Prostate gland (tissue), 2 donors: ENCODE measurements around the gene COL6A1. TPM values are rescaled to one million over a fixed set of nuclear protein-coding genes. Genes with fewer than 3 reads are reported as not detected.

Experiments used
- DNase-seq: peaks from one replicate; pipeline ENCODE4 v3.0.0-alpha.2; 2019; ENCODE audit warnings: low spot score
- H3K27ac ChIP-seq, 2 donors: fragments of 200-600 bp; sonication (generic); 2 replicates each; pipeline ENCODE4 v1.5.1; 2017 to 2019
- H3K27me3 ChIP-seq: fragments of 200-600 bp; sonication (generic); replicated peaks from 2 replicates; pipeline ENCODE4 v1.5.1; 2019; ENCODE audit not compliant: insufficient read depth
- H3K36me3 ChIP-seq, 2 donors: fragments of 200-600 bp; sonication (generic); 1 replicate in 1 of 2; 2 replicates in 1 of 2; pipeline versions ENCODE4 v1.5.1 to v1.8.1; 2017 to 2019
- H3K4me1 ChIP-seq: fragments of 200-600 bp; sonication (generic); replicated peaks from 2 replicates; pipeline ENCODE4 v1.5.1; 2019
- H3K4me3 ChIP-seq, 2 donors: fragments of 200-600 bp; sonication (generic); 2 replicates each; pipeline ENCODE4 v1.5.1; 2017 to 2019
- H3K9me3 ChIP-seq: fragments of 200-600 bp; sonication (generic); 2 replicates; pipeline ENCODE4 v1.5.1; 2017
- POLR2A ChIP-seq: fragments of 450-650 bp; IDR thresholded peaks from one replicate; pipeline ENCODE4 v1.6.1; 2016; ENCODE audit warnings: antibody characterized with exemption, mild to moderate bottlenecking
- POLR2AphosphoS5 ChIP-seq: sonication (generic); formaldehyde crosslinking; IDR thresholded peaks from one replicate; pipeline ENCODE4 v1.6.1; 2017; ENCODE audit warnings: antibody characterized with exemption
- WGBS: methylation state at CpG from one replicate; pipeline ENCODE4 v1.1.5; 2018; 5-methylcytosine and 5-hydroxymethylcytosine counted together
- intact Hi-C: fragments of 100-400 bp; cut with DNase I; formaldehyde crosslinking; loops from one replicate; pipeline ENCODE4 v1.14.2; 2022
- total RNA-seq, 2 donors: library from RNA; depleted of rRNA; stranded (reverse); fragments of >200 nt; gene quantifications; one replicate each; pipeline ENCODE4 v1.1.0, GENCODE V29; 2016
- TF ChIP-seq, protein P1 (sequence below), 4 experiments: fragments of 200-600 bp in 2 of 4; fragments of 450-650 bp in 2 of 4; sonication (generic) in 2 of 4; IDR thresholded peaks; 1 replicate in 3 of 4; 2 replicates in 1 of 4; pipeline ENCODE4 v1.5.1; 2016 to 2019; ENCODE audit warnings: antibody characterized with exemption in 4 of 4, mild to moderate bottlenecking in 2 of 4, moderate library complexity in 2 of 4

COL6A1 gene
- total RNA-seq, 2 donors from 2014 or later = 163 to 265 TPM

DNA sequence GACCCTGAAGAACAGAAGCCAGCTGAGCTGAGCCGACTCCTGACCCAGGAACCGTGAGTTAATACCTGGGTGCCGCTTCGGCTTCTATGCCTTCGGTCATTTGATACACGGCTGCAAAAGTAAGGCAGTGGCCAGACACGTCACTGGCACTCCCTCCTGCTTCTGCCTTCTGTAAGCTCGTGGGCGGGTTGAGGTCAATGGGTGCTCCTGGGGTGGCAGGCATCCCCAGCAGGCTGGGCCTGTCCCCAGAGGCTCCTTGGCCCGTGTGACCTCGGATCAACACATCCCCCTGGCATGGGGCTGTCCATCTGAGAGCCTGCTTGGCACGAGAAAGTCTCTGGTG is 35.7 kb upstream of the COL6A1 start:
- no peaks in the 10 kb centered on the region for H3K36me3 ChIP-seq
- H3K9me3 ChIP-seq = no peaks in the 10 kb centered on the region
- 82% methylated on average over 9 of the region's 12 CpGs for WGBS
- no peak overlapping the region for H3K4me3 ChIP-seq
- TF ChIP-seq POLR2A (no peak), POLR2AphosphoS5 (no peak)
- TF ChIP-seq, protein P1, sequence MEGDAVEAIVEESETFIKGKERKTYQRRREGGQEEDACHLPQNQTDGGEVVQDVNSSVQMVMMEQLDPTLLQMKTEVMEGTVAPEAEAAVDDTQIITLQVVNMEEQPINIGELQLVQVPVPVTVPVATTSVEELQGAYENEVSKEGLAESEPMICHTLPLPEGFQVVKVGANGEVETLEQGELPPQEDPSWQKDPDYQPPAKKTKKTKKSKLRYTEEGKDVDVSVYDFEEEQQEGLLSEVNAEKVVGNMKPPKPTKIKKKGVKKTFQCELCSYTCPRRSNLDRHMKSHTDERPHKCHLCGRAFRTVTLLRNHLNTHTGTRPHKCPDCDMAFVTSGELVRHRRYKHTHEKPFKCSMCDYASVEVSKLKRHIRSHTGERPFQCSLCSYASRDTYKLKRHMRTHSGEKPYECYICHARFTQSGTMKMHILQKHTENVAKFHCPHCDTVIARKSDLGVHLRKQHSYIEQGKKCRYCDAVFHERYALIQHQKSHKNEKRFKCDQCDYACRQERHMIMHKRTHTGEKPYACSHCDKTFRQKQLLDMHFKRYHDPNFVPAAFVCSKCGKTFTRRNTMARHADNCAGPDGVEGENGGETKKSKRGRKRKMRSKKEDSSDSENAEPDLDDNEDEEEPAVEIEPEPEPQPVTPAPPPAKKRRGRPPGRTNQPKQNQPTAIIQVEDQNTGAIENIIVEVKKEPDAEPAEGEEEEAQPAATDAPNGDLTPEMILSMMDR (IDR thresholded peaks at IDR 0.05) = no peak
- DNase-seq = no peak
- no peaks in the 10 kb centered on the region for H3K27me3 ChIP-seq
- intact Hi-C loops = no loop called here
- no peaks in the 10 kb centered on the region for H3K4me1 ChIP-seq
- no peak overlapping the region for H3K27ac ChIP-seq

DNA sequence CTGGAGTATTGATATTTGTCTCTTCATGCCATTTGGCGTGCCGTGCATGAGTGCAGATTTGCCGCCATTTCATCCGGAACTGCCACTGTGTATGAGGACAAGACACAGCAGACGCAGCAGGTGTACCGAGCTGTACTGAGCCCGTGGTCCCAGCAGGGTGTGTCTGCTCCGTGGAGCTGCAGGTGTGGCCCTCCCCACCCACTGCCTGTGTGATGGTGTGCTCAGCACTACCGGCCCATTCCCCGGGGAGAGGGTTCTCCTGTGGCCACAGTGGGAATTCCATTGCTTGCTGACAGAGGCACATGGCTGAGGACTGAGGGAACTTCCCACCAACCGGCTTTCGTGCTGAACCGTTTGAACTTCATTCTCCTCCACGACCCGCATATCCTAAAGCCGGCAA is 34.3 kb upstream of the COL6A1 start:
- DNase-seq = no peak
- Histone ChIP-seq H3K4me3 (no peak overlapping the region), H3K36me3 (no peaks in the 10 kb centered on the region), H3K9me3 (no peaks in the 10 kb centered on the region), H3K4me1 (no peaks in the 10 kb centered on the region), H3K27ac (no peak overlapping the region), H3K27me3 (no peaks in the 10 kb centered on the region)
- 88% methylated on average over 16 of the region's 16 CpGs for WGBS
- intact Hi-C loops = no loop called here
- TF ChIP-seq POLR2AphosphoS5 (no peak), POLR2A (no peak)
- TF ChIP-seq, protein P1 (IDR thresholded peaks at IDR 0.05) = no peak

DNA sequence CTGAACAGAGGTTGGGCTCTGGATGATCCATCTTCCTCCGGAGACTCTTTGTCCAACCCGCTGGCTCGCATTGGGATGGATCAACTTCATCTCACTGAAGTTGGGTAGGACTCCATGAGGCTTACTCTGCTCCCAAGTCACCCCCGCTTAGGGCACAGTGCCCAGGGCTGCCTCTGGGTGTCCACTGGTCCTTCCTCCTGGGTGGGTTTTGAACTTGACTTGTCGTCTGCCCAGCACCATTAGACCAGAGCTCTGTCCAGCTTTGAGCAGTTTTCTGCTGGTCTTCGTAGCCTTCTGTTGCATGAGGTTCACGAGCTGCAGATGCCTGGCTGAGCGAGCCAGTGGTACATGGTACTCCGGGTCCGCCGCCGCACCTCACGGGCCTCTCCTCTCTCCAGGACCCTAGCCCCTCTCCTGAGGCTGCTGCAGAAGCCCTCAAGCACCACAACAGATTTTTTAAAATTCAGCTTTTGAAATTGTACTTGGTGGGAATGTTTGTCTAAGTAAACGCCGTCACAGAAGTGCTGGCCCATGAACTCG is 33.8 kb upstream of the COL6A1 start:
- no peak for TF ChIP-seq POLR2AphosphoS5
- no peak for TF ChIP-seq POLR2A
- TF ChIP-seq, protein P1 (IDR thresholded peaks at IDR 0.05) = no peak
- intact Hi-C loops = no loop called here
- H3K4me3 ChIP-seq = no peak overlapping the region
- 93% methylated on average over 16 of the region's 16 CpGs for WGBS
- no peaks in the 10 kb centered on the region for H3K36me3 ChIP-seq
- no peaks in the 10 kb centered on the region for H3K27me3 ChIP-seq
- H3K27ac ChIP-seq = no peak overlapping the region
- no peak for DNase-seq
- no peaks in the 10 kb centered on the region for H3K4me1 ChIP-seq
- H3K9me3 ChIP-seq = no peaks in the 10 kb centered on the region

DNA sequence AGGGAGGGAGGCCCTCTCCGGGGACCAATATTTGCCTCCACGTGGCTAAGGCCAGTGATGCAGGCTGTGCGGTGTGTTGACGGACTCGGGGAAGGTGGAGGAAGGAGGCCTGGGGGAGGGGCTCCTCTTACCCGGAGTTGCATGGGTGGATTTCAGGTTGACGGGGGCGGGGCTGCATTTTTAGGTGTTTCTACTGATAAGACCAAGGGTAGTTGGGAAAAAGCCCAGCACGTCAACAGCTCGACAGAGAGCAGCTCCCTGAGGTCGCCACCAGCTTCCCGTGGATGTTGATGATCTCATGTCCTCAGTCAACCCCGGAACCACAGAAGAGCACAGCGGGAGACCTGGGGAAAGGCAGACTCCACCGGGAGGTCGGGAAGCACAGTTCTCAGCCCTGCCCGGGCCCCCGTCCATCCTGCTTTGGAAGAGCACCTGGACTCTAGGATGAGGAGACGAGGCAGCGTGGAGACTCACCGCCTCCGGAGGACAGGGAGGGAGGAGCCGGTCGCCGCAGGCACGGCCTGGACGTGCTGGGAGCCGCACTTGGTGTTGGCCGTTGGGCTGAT is 32.9 kb upstream of the COL6A1 start:
- TF ChIP-seq, protein P1 (IDR thresholded peaks at IDR 0.05) = no peak
- TF ChIP-seq POLR2A = no peak
- TF ChIP-seq POLR2AphosphoS5 = no peak
- no peaks in the 10 kb centered on the region for H3K27me3 ChIP-seq
- H3K4me1 ChIP-seq = no peaks in the 10 kb centered on the region
- DNase-seq = no peak
- WGBS = 71% methylated on average over 29 of the region's 29 CpGs
- no peak overlapping the region for H3K27ac ChIP-seq
- no peak overlapping the region for H3K4me3 ChIP-seq
- intact Hi-C loops = no loop called here
- H3K36me3 ChIP-seq = no peaks in the 10 kb centered on the region
- no peaks in the 10 kb centered on the region for H3K9me3 ChIP-seq

DNA sequence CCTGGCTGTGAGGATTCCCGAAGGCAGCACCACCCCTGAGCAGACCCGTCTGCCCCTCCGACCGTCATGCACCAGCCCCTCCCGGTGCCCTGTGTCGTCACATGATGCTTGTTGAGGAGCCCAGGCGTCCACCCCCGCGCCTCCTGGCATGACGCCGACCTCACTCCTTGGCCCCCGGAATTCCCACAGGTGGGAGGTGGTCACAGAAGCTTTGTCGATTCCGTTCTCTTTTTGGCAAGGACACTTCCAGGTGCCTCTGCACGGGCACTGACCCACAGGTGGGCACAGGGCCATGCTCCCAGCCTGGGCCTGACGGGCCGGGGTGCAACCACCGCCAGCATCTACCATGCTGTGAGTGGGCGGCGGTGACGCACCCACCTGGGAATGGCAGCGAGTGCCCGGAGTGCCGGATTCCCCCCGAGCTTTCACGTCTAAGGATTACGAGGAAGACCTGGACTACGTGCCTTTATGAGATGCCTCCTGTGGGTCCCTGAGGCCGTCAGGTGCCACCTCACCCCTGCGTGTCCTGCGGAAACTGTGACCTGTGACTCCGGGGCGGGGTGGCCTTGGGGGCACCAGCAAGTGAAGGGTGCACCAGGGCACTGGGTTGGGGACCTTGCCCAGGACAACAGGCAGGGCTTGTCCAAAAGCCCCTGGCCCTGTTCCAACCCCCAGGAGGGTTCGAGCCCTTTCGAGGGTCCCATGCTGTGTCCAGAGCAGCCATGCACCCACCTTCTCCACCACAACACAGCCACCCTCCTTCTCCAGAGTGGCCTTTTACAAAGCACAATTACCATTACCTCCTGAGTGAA is 31.4 kb upstream of the COL6A1 start:
- H3K4me1 ChIP-seq = no peaks in the 10 kb centered on the region
- DNase-seq = no peak
- TF ChIP-seq POLR2AphosphoS5 = no peak
- TF ChIP-seq, protein P1 (IDR thresholded peaks at IDR 0.05) = no peak
- no peak for TF ChIP-seq POLR2A
- H3K27me3 ChIP-seq = no peaks in the 10 kb centered on the region
- no peaks in the 10 kb centered on the region for H3K36me3 ChIP-seq
- H3K4me3 ChIP-seq = no peak overlapping the region
- WGBS = 66% methylated on average over 28 of the region's 35 CpGs
- no peaks in the 10 kb centered on the region for H3K9me3 ChIP-seq
- intact Hi-C loops = no loop called here
- peak overlapping the region in 1 of 2 donors; percentile 7 for H3K27ac ChIP-seq
